Ovary (tissue), 3 donors: ENCODE results near the gene HOXA5.

Experiments used
- CTCF ChIP-seq, 3 donors: fragments of 450-650 bp in 2 of 3; fragments of 200-600 bp in 1 of 3; IDR thresholded peaks; one replicate each; pipeline versions ENCODE4 v1.5.1 to v1.8.0; 2016 to 2022; ENCODE audit warnings: antibody characterized with exemption in 3 of 3, mild to moderate bottlenecking in 1 of 3
- POLR2A ChIP-seq: fragments of 450-650 bp; IDR thresholded peaks from one replicate; pipeline ENCODE4 v1.6.1; 2017; ENCODE audit warnings: antibody characterized with exemption, mild to moderate bottlenecking, moderate library complexity
- donor health status: DM: no; HTN: no; CAD: no.

GRCh38 chr7:27172315-27172774 lies 28.9 kb upstream of the HOXA5 start:
- no peak for TF ChIP-seq CTCF (IDR thresholded peaks at IDR 0.05)
- TF ChIP-seq POLR2A, result no peak
